H9 (cell line): ENCODE measurements around the gene DBH. TPM values are rescaled to one million over a fixed set of nuclear protein-coding genes. Genes with fewer than 3 reads are reported as not detected.

Experiments
- DNase-seq: peaks from one replicate; pipeline ENCODE4 v3.0.0-alpha.2; 2017
- H2AFZ ChIP-seq: one replicate; pipeline ENCODE4 v1.6.1; 2013; ENCODE audit warnings: mild to moderate bottlenecking, low read length, control low read depth, moderate library complexity
- H2AK5ac ChIP-seq: 2 replicates; pipeline ENCODE4 v1.6.1; 2013; ENCODE audit warnings: low read length, control low read depth, mixed read lengths; ENCODE audit not compliant: insufficient read length
- H2BK120ac ChIP-seq: one replicate; pipeline ENCODE4 v1.6.1; 2013; ENCODE audit warnings: low read depth, mild to moderate bottlenecking, low read length, control low read depth, inconsistent platforms; ENCODE audit not compliant: poor library complexity, severe bottlenecking
- H2BK12ac ChIP-seq: 2 replicates; pipeline ENCODE4 v1.6.1; 2013; ENCODE audit warnings: low read length, control low read depth, mixed read lengths, low read depth; ENCODE audit not compliant: insufficient read length
- H2BK15ac ChIP-seq: 2 replicates; pipeline ENCODE4 v1.6.1; 2013; ENCODE audit warnings: low read depth, low read length, control low read depth
- H2BK20ac ChIP-seq: one replicate; pipeline ENCODE4 v1.6.1; 2013; ENCODE audit warnings: low read depth, mild to moderate bottlenecking, low read length, control low read depth, inconsistent platforms; ENCODE audit not compliant: poor library complexity, severe bottlenecking
- H2BK5ac ChIP-seq: 2 replicates; pipeline ENCODE4 v1.6.1; 2013; ENCODE audit warnings: low read length, control low read depth, mixed read lengths; ENCODE audit not compliant: insufficient read length
- H3K14ac ChIP-seq: 2 replicates; pipeline ENCODE4 v1.6.1; 2013; ENCODE audit warnings: low read length, control low read depth; ENCODE audit not compliant: insufficient read depth
- H3K18ac ChIP-seq: 2 replicates; pipeline ENCODE4 v1.6.1; 2013; ENCODE audit warnings: low read depth, mild to moderate bottlenecking, mixed read lengths, low read length, control low read depth; ENCODE audit not compliant: insufficient read length
- H3K23ac ChIP-seq: 2 replicates; pipeline ENCODE4 v1.6.1; 2013; ENCODE audit warnings: low read length, control low read depth, mixed read lengths, low read depth; ENCODE audit not compliant: insufficient read length
- H3K23me2 ChIP-seq: 2 replicates; pipeline ENCODE4 v1.6.1; 2013; ENCODE audit warnings: low read depth, mild to moderate bottlenecking, mixed read lengths, low read length, control low read depth; ENCODE audit not compliant: insufficient read length, poor library complexity, severe bottlenecking
- H3K27ac ChIP-seq: 2 replicates; pipeline ENCODE4 v1.5.1; 2013; ENCODE audit warnings: low read length, control low read depth, mixed read lengths, low read depth; ENCODE audit not compliant: insufficient read length
- H3K27me3 ChIP-seq: 2 replicates; pipeline ENCODE4 v1.6.1; 2013; ENCODE audit warnings: low read length, control low read depth, inconsistent platforms; ENCODE audit not compliant: insufficient read depth
- H3K4ac ChIP-seq: 2 replicates; pipeline ENCODE4 v1.6.1; 2013; ENCODE audit warnings: low read depth, mild to moderate bottlenecking, control low read depth, inconsistent platforms, low read length, moderate library complexity
- H3K4me1 ChIP-seq: 2 replicates; pipeline ENCODE4 v1.6.1; 2013; ENCODE audit warnings: low read length, control low read depth, inconsistent platforms; ENCODE audit not compliant: insufficient read depth
- H3K4me2 ChIP-seq: 2 replicates; pipeline ENCODE4 v1.6.1; 2013; ENCODE audit warnings: low read length, control low read depth, mixed read lengths; ENCODE audit not compliant: insufficient read length, insufficient read depth
- H3K56ac ChIP-seq: 2 replicates; pipeline ENCODE4 v1.6.1; 2013; ENCODE audit warnings: low read depth, mild to moderate bottlenecking, mixed read lengths, low read length, control low read depth; ENCODE audit not compliant: insufficient read length
- H3K79me1 ChIP-seq: 2 replicates; pipeline ENCODE4 v1.6.1; 2013; ENCODE audit warnings: low read depth, mild to moderate bottlenecking, moderate library complexity, low read length, control low read depth, inconsistent platforms; ENCODE audit not compliant: insufficient read depth, poor library complexity, severe bottlenecking
- H3K79me2 ChIP-seq: 2 replicates; pipeline ENCODE4 v1.6.1; 2013; ENCODE audit warnings: low read length, control low read depth, inconsistent platforms; ENCODE audit not compliant: insufficient read depth
- H3K9ac ChIP-seq: 2 replicates; pipeline ENCODE4 v1.6.1; 2013; ENCODE audit warnings: low read length, control low read depth, mixed read lengths; ENCODE audit not compliant: insufficient read length; ENCODE audit errors: extremely low read depth
- H3K9me3 ChIP-seq: one replicate; pipeline ENCODE4 v1.6.1; 2013; ENCODE audit warnings: low read depth, low read length, inconsistent platforms; ENCODE audit not compliant: control insufficient read depth
- H3T11ph ChIP-seq: one replicate; pipeline ENCODE4 v1.6.1; 2013; ENCODE audit warnings: mild to moderate bottlenecking, low read length, control low read depth, inconsistent platforms
- H4K20me1 ChIP-seq: one replicate; pipeline ENCODE4 v1.6.1; 2013; ENCODE audit not compliant: control insufficient read depth, insufficient read length, insufficient read depth
- H4K5ac ChIP-seq: 2 replicates; pipeline ENCODE4 v1.6.1; 2013; ENCODE audit warnings: low read depth, mild to moderate bottlenecking, mixed read lengths, low read length, control low read depth; ENCODE audit not compliant: insufficient read length
- H4K8ac ChIP-seq: replicated peaks from 2 replicates; pipeline ENCODE4 v1.6.1; 2013; ENCODE audit warnings: low read length, control low read depth, mixed read lengths, low read depth; ENCODE audit not compliant: insufficient read length
- H4K91ac ChIP-seq: 2 replicates; pipeline ENCODE4 v1.6.1; 2013; ENCODE audit warnings: low read depth, mild to moderate bottlenecking, moderate library complexity, mixed read lengths, low read length, control low read depth; ENCODE audit not compliant: insufficient read length
- H3K27ac Mint-ChIP-seq, 3 experiments: 2 replicates in 2 of 3; 3 replicates in 1 of 3; pipeline ENCODE4 v1.8.0; 2020 to 2021; ENCODE audit warnings: mixed read lengths in 3 of 3, mild to moderate bottlenecking in 1 of 3, moderate library complexity in 1 of 3
- H3K27me3 Mint-ChIP-seq: 2 replicates; pipeline ENCODE4 v1.8.0; 2021; ENCODE audit warnings: low read depth, mild to moderate bottlenecking, moderate library complexity, mixed read lengths
- H3K36me3 Mint-ChIP-seq, 3 experiments: 2 replicates in 2 of 3; 3 replicates in 1 of 3; pipeline ENCODE4 v1.8.0; 2020 to 2021; ENCODE audit warnings: low read depth in 3 of 3, mixed read lengths in 3 of 3; ENCODE audit not compliant: insufficient read depth in 1 of 3
- H3K4me1 Mint-ChIP-seq, 2 experiments: 2 replicates each; pipeline ENCODE4 v1.8.0; 2020; ENCODE audit warnings: mixed read lengths in 2 of 2
- H3K4me3 Mint-ChIP-seq, 2 experiments: 2 replicates in 1 of 2; 3 replicates in 1 of 2; pipeline ENCODE4 v1.8.0; 2020 to 2021; ENCODE audit warnings: mild to moderate bottlenecking in 2 of 2, mixed read lengths in 2 of 2, moderate library complexity in 1 of 2
- H3K9me3 Mint-ChIP-seq, 2 experiments: 2 replicates in 1 of 2; 3 replicates in 1 of 2; pipeline ENCODE4 v1.8.0; 2020; ENCODE audit warnings: mild to moderate bottlenecking in 2 of 2, mixed read lengths in 2 of 2, moderate library complexity in 1 of 2
- WGBS: extraction: QIAGEN DNeasy Blood & Tissue Kit; methylation state at CpG from one replicate; pipeline ENCODE4 v1.1.7; 2013; ENCODE audit warnings: missing lambda C conversion rate, low lambda C conversion rate, mixed read lengths; ENCODE audit not compliant: insufficient read length; ENCODE audit errors: extremely low coverage; 5-methylcytosine and 5-hydroxymethylcytosine counted together
- total RNA-seq: library from RNA; stranded (reverse); gene quantifications from 2 replicates; pipeline ENCODE4 v1.2.1, GENCODE V29; 2021
- TF ChIP-seq, protein P1 (sequence below): fragments of 200-600 bp; sonication (generic); conservative IDR thresholded peaks from 3 replicates; pipeline ENCODE4 v1.8.0; 2021; ENCODE audit warnings: antibody characterized with exemption, mild to moderate bottlenecking

The DBH gene
- total RNA-seq, 1 experiment from 2014 or later = not detected

DNA sequence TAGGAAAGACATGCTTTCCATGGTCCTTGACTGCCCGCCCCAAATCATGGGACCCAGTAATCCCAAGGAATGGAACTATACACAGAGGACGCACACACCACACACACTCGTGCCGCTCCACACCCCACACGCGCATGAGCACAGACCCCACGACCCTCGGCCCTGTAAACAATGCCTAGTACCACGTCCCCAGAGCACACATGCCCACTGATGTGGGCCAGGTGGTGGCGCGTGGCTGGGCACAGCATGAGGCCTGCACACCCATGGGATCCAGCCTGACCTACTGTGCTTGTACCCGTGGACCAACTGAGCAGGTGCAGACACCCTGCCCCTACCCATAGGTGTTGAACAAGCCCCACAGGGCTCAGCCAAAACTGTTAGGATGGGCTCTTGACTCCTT lies 739 bp downstream of the DBH start:
- no peak overlapping the region for H2AFZ ChIP-seq
- Mint-ChIP-seq H3K4me3 (no peak overlapping the region), H3K9me3 (no peaks in the 10 kb centered on the region), H3K27me3 (peaks cover 3% of the 10 kb centered on the region), H3K36me3 (no peaks in the 10 kb centered on the region), H3K27ac (no peak overlapping the region), H3K4me1 (peaks cover 28 to 44% of the 10 kb centered on the region in 2 experiments)
- no peak overlapping the region for H3K18ac ChIP-seq
- no peaks in the 10 kb centered on the region for H3K79me2 ChIP-seq
- no peak overlapping the region for H3K23ac ChIP-seq
- no peak overlapping the region for H2BK120ac ChIP-seq
- no peaks in the 10 kb centered on the region for H3K27me3 ChIP-seq
- no peak overlapping the region for H4K91ac ChIP-seq
- TF ChIP-seq, protein P1, sequence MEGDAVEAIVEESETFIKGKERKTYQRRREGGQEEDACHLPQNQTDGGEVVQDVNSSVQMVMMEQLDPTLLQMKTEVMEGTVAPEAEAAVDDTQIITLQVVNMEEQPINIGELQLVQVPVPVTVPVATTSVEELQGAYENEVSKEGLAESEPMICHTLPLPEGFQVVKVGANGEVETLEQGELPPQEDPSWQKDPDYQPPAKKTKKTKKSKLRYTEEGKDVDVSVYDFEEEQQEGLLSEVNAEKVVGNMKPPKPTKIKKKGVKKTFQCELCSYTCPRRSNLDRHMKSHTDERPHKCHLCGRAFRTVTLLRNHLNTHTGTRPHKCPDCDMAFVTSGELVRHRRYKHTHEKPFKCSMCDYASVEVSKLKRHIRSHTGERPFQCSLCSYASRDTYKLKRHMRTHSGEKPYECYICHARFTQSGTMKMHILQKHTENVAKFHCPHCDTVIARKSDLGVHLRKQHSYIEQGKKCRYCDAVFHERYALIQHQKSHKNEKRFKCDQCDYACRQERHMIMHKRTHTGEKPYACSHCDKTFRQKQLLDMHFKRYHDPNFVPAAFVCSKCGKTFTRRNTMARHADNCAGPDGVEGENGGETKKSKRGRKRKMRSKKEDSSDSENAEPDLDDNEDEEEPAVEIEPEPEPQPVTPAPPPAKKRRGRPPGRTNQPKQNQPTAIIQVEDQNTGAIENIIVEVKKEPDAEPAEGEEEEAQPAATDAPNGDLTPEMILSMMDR = no peak
- H3K27ac ChIP-seq = no peak overlapping the region
- no peak overlapping the region for H2BK15ac ChIP-seq
- no peaks in the 10 kb centered on the region for H3K23me2 ChIP-seq
- H4K5ac ChIP-seq = no peak overlapping the region
- peaks cover 9% of the 10 kb centered on the region for H3K4me1 ChIP-seq
- H2BK5ac ChIP-seq = no peak overlapping the region
- H3K56ac ChIP-seq = no peak overlapping the region
- no peak overlapping the region for H3K4ac ChIP-seq
- no peak for DNase-seq
- no peak overlapping the region for H3K9ac ChIP-seq
- H2AK5ac ChIP-seq = no peak overlapping the region
- H4K8ac ChIP-seq = no peak overlapping the region
- no peak overlapping the region for H2BK20ac ChIP-seq
- no peak overlapping the region for H3K4me2 ChIP-seq
- H3T11ph ChIP-seq = no peak overlapping the region
- no peak overlapping the region for H3K14ac ChIP-seq
- no peaks in the 10 kb centered on the region for H4K20me1 ChIP-seq
- no CpG with 5 or more reads among the region's 12 CpGs for WGBS
- no peaks in the 10 kb centered on the region for H3K9me3 ChIP-seq
- no peak overlapping the region for H2BK12ac ChIP-seq
- no peaks in the 10 kb centered on the region for H3K79me1 ChIP-seq
